Mucosa of rectum (tissue), 2 donors: ENCODE results near the gene GGTA1.
"Not testable (repeated sequence)": the region's sequence is repeated elsewhere in the genome, so short reads cannot be mapped to it uniquely, and the experiment has no call there.

Source experiments
- H3K27ac ChIP-seq, 2 donors: one replicate each; pipeline ENCODE4 v1.7.0; 2013; ENCODE audit warnings: inconsistent platforms in 2 of 2, low read depth in 2 of 2, low read length in 2 of 2
- H3K27me3 ChIP-seq, 2 donors: one replicate each; pipeline ENCODE4 v1.7.0; 2013; ENCODE audit warnings: low read length in 2 of 2; ENCODE audit not compliant: control insufficient read depth in 2 of 2, insufficient read depth in 2 of 2
- H3K36me3 ChIP-seq, 2 donors: one replicate each; pipeline ENCODE4 v1.7.0; 2013; ENCODE audit warnings: low read length in 2 of 2; ENCODE audit not compliant: control insufficient read depth in 2 of 2, insufficient read depth in 2 of 2
- H3K4me1 ChIP-seq, 2 donors: one replicate each; pipeline ENCODE4 v1.7.0; 2013; ENCODE audit warnings: low read length in 2 of 2, mild to moderate bottlenecking in 1 of 2; ENCODE audit not compliant: control insufficient read depth in 2 of 2, insufficient read depth in 2 of 2
- H3K4me3 ChIP-seq, 2 donors: one replicate each; pipeline ENCODE4 v1.7.0; 2013; ENCODE audit warnings: low read length in 2 of 2
- H3K9ac ChIP-seq, 2 donors: one replicate each; pipeline ENCODE4 v1.7.0; 2013; ENCODE audit warnings: low read length in 2 of 2, low read depth in 1 of 2, mild to moderate bottlenecking in 1 of 2
- H3K9me3 ChIP-seq, 2 donors: one replicate each; pipeline ENCODE4 v1.7.0; 2013; ENCODE audit warnings: low read length in 2 of 2; ENCODE audit not compliant: control insufficient read depth in 2 of 2
- donor health status: healthy.
- donor health status: Normal muscosa, but diverticular disease.

The GGTA1 gene

DNA sequence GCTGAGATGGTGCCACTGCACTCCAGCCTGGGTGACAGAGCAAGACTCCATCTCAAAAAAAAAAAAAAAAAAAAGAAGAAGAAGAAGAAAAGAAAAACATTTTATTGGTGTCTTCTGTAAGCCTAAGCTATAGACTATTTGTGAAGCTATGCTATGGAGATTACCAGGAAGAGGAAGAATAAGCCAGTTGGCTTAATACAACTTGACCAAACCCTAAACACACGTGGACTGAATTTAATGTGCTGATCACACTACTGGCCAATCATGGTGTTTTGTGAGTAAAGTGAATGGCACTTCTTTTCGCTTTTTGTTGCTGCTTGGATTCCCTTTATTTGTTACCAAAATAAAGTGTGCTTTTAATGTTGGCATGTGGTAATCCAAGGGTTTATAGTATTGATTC lies 49.9 kb downstream of the GGTA1 start:
- Histone ChIP-seq H3K9me3 (no peaks in the 10 kb centered on the region), H3K4me1 (peaks cover 0 to 8% of the 10 kb centered on the region in 2 donors), H3K9ac (no peak overlapping the region), H3K36me3 (no peaks in the 10 kb centered on the region), H3K4me3 (no peak overlapping the region), H3K27me3 (no peaks in the 10 kb centered on the region), H3K27ac (no peak overlapping the region)

DNA sequence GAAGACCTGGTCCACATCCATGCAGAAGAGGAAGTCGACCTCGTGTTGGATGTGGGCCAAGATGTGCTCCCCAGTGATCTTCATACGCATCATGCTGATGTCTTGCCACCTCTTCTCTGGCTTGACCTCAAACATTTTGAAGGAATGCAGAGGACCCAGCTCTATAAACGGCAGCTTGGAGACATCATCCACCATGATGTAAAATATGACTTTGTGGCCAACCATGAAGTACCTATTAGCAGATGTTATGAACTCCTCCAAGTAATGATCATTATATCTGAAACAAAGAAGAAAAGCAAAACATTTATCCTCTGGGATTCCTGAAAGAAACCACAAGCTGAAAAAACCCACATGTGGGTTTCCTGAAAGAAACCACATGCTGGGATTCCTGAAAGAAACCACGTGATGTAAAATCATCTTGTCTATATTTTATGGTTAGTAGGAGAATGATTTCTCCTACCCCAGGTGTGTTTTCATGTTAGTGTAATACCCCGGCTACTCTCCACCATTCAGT lies 52.3 kb downstream of the GGTA1 start:
- Histone ChIP-seq H3K27me3 (no peaks in the 10 kb centered on the region), H3K27ac (no peak overlapping the region), H3K9me3 (no peaks in the 10 kb centered on the region)

GRCh38 chr9:121445986-121446385 lies 53.7 kb downstream of the GGTA1 start:
- H3K27ac ChIP-seq = no peak overlapping the region
- H3K36me3 ChIP-seq = no peaks in the 10 kb centered on the region
- H3K4me3 ChIP-seq = no peak overlapping the region
- no peaks in the 10 kb centered on the region for H3K9me3 ChIP-seq
- H3K27me3 ChIP-seq = no peaks in the 10 kb centered on the region
- H3K9ac ChIP-seq = no peak overlapping the region
- peaks cover 0 to 5% of the 10 kb centered on the region in 2 donors for H3K4me1 ChIP-seq

More for the DNA sequence above, 52.3 kb downstream of the GGTA1 start:
- no peak overlapping the region for H3K4me3 ChIP-seq
- H3K4me1 ChIP-seq = peaks cover 0 to 5% of the 10 kb centered on the region in 2 donors
- no peaks in the 10 kb centered on the region for H3K36me3 ChIP-seq
- H3K9ac ChIP-seq = no peak overlapping the region

DNA sequence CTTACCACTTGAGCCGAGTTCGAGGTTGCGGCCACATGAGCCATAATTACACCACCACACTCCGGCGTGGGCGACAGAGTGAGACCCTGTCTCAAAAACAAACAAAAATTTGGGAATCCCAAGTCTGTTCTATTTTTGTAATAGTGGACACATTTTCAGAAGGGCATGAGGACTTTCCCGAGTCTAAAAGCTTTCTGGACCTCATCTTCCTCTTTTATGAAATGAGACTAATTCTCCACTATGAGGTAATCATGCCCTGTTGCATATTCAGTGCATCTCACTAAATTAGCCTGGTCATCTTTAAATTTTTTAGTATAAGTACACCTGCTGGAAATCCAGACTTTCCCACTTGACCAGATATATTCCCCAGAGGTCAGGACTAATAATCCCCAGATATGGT lies 55.7 kb downstream of the GGTA1 start:
- Histone ChIP-seq H3K9me3 (no peaks in the 10 kb centered on the region), H3K4me1 (no peaks in the 10 kb centered on the region), H3K9ac (no peak overlapping the region), H3K27ac (no peak overlapping the region), H3K27me3 (no peaks in the 10 kb centered on the region), H3K4me3 (no peak overlapping the region), H3K36me3 (no peaks in the 10 kb centered on the region)

GRCh38 chr9:121441165-121441564 lies 58.5 kb downstream of the GGTA1 start:
- H3K9me3 ChIP-seq = no peaks in the 10 kb centered on the region
- no peak overlapping the region for H3K9ac ChIP-seq
- no peaks in the 10 kb centered on the region for H3K4me1 ChIP-seq
- H3K4me3 ChIP-seq = no peak overlapping the region
- no peaks in the 10 kb centered on the region for H3K27me3 ChIP-seq
- H3K36me3 ChIP-seq = no peaks in the 10 kb centered on the region
- no peak overlapping the region for H3K27ac ChIP-seq

GRCh38 chr9:121439711-121440664 lies 59.7 kb downstream of the GGTA1 start:
- Histone ChIP-seq H3K27ac (no peak overlapping the region), H3K4me3 (no peak overlapping the region), H3K4me1 (no peaks in the 10 kb centered on the region), H3K9ac (no peak overlapping the region), H3K27me3 (no peaks in the 10 kb centered on the region), H3K9me3 (no peaks in the 10 kb centered on the region), H3K36me3 (no peaks in the 10 kb centered on the region)

GRCh38 chr9:121439016-121439415 lies 60.6 kb downstream of the GGTA1 start:
- no peaks in the 10 kb centered on the region for H3K9me3 ChIP-seq
- no peak overlapping the region for H3K4me3 ChIP-seq
- H3K36me3 ChIP-seq = no peaks in the 10 kb centered on the region
- H3K9ac ChIP-seq = no peak overlapping the region
- no peak overlapping the region for H3K27ac ChIP-seq
- H3K27me3 ChIP-seq = no peaks in the 10 kb centered on the region
- H3K4me1 ChIP-seq = no peaks in the 10 kb centered on the region

GRCh38 chr9:121437891-121438290 lies 61.8 kb downstream of the GGTA1 start:
- no peak overlapping the region for H3K4me3 ChIP-seq

DNA sequence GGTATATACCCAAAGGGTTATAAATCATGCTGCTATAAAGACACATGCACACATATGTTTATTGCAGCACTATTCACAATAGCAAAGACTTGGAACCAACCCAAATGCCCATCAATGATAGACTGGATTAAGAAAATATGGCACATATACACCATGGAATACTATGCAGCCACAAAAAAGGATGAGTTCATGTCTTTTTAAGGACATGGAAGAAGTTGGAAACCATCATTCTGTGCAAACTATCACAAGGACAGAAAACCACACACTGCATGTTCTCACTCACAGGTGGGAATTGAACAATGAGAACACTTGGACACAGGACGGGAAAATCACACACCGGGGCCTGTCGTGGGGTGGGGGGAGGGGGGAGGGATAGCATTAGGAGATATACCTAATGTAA lies 62.6 kb downstream of the GGTA1 start:
- H3K9me3 ChIP-seq, H3K27me3 ChIP-seq: not testable (repeated sequence)

More at GRCh38 chr9:121437891-121438290, 61.8 kb downstream of the GGTA1 start:
- Histone ChIP-seq H3K27me3 (no peaks in the 10 kb centered on the region), H3K27ac (no peak overlapping the region), H3K4me1 (no peaks in the 10 kb centered on the region), H3K36me3 (no peaks in the 10 kb centered on the region), H3K9me3 (no peaks in the 10 kb centered on the region), H3K9ac (no peak overlapping the region)

DNA sequence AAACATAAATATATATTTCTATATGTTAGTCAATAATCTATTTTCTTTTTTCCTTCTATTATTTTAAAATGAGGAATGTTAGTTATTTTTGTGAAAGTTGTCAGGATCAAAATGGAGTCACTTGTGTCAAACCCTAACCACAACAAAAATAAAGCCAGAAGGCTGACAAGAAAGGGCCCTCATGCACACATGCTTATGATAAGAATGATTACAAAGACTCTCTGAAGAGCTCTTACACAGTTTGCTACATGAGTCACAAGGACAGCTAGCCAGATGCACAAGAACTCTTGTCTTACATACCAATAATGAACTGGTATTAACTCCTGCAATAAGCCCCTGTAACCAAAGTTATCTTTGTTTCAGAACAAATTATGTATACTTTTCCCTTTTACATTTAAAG lies 64.7 kb downstream of the GGTA1 start:
- no peaks in the 10 kb centered on the region for H3K36me3 ChIP-seq
- no peaks in the 10 kb centered on the region for H3K4me1 ChIP-seq
- H3K27ac ChIP-seq = no peak overlapping the region
- no peak overlapping the region for H3K9ac ChIP-seq
- no peaks in the 10 kb centered on the region for H3K27me3 ChIP-seq
- H3K9me3 ChIP-seq = no peaks in the 10 kb centered on the region
- no peak overlapping the region for H3K4me3 ChIP-seq

More for the DNA sequence above, 62.6 kb downstream of the GGTA1 start:
- not testable (repeated sequence) for H3K4me1 ChIP-seq, H3K36me3 ChIP-seq, H3K9ac ChIP-seq, H3K27ac ChIP-seq, H3K4me3 ChIP-seq
